LNCAP (cell line): Measurements from ENCODE around the gene CSNK1A1L.

Source experiments
- CTCF ChIP-seq: fragments of 450-650 bp; IDR thresholded peaks from 2 replicates; pipeline ENCODE4 v1.5.1; 2017; ENCODE audit warnings: mild to moderate bottlenecking

The CSNK1A1L gene

GRCh38 chr13:37058910-37059847, 46.3 kb downstream of the CSNK1A1L start, which contains the start of gene SUPT20H:
SUPT20H (minus strand) TSS chr13:37059688; CDS start chr13:37051490, 8,198 bp downstream.
- no peak for TF ChIP-seq CTCF
